D721Med (cell line): ENCODE data around the gene SDR42E2.

Source experiments
- DNase-seq: peaks from one replicate; pipeline ENCODE4 v3.0.0; 2011; ENCODE audit warnings: low spot score; ENCODE audit not compliant: insufficient read length
- FAIRE-seq: peaks from 2 replicates; lab custom pipeline; 2011; peaks lifted over from hg19 to GRCh38; lab: Jason Lieb, UNC
- CTCF ChIP-seq: IDR thresholded peaks from 2 replicates; pipeline ENCODE4 v1.5.1; 2012; ENCODE audit warnings: mild to moderate bottlenecking, control low read depth; ENCODE audit not compliant: insufficient read depth; ENCODE audit errors: missing control alignments

The SDR42E2 gene

GRCh38 chr16:22198547-22199293 is 36.4 kb downstream of the SDR42E2 start:
- DNase-seq, result no peak
- FAIRE-seq, result no peak
- no peak for TF ChIP-seq CTCF

- DNase-seq (no peak), FAIRE-seq (no peak)
- no peak for TF ChIP-seq CTCF
Measured at GRCh38 chr16:22202261-22202637, 39.9 kb downstream of the SDR42E2 start.

GRCh38 chr16:22203091-22203490 is 40.8 kb downstream of the SDR42E2 start:
- FAIRE-seq (no peak), DNase-seq (no peak)
- no peak for TF ChIP-seq CTCF

GRCh38 chr16:22204091-22204655 is 41.9 kb downstream of the SDR42E2 start:
- FAIRE-seq (no peak), DNase-seq (no peak)
- TF ChIP-seq CTCF, result no peak

- no peak for DNase-seq
- no peak for TF ChIP-seq CTCF
- no peak for FAIRE-seq
Measured at GRCh38 chr16:22205577-22206012, 43.3 kb downstream of the SDR42E2 start.

- peak; percentile 64 for TF ChIP-seq CTCF
- DNase-seq (peak; percentile 65), FAIRE-seq (no peak)
Measured at GRCh38 chr16:22206013-22206841, 43.9 kb downstream of the SDR42E2 start, which contains the start of gene EEF2K. Gene EEF2K (plus strand): TSS chr16:22206278. CDS start chr16:22225730, 19,452 bp downstream.
